B cell (primary cell): ENCODE measurements around the gene CAMK1D. TPM values are rescaled to one million over a fixed set of nuclear protein-coding genes. Genes with fewer than 3 reads are reported as not detected.
"Not testable (repeated sequence)": the region's sequence is repeated elsewhere in the genome, so short reads cannot be mapped to it uniquely, and the experiment has no call there.

Source experiments
- ATAC-seq: fragments of 200-7000 bp; cut with Tn5 transposase; one replicate; pipeline ENCODE4 v1.10.0; 2021; ENCODE audit warnings: low read depth, mild to moderate bottlenecking, moderate number of reproducible peaks, moderate library complexity
- CTCF ChIA-PET: fragments of 350-600 bp; sonication (Branson Sonifier 250); formaldehyde crosslinking; loops from one replicate; lab custom pipeline; 2021; ENCODE audit warnings: antibody characterized with exemption, inconsistent platforms; lab: Charles Lee
- POLR2A ChIA-PET: fragments of 350-600 bp; sonication (Branson Sonifier 250); formaldehyde crosslinking; loops from one replicate; lab custom pipeline; 2021; ENCODE audit warnings: antibody characterized with exemption; lab: Charles Lee
- DNase-seq: peaks from one replicate; pipeline ENCODE4 v3.0.0; 2013
- H2AFZ ChIP-seq: 2 replicates; pipeline ENCODE4 v1.6.1; 2012; ENCODE audit warnings: mild to moderate bottlenecking, low read depth, low read length; ENCODE audit not compliant: insufficient read depth, poor library complexity, severe bottlenecking
- H3K27ac ChIP-seq, 2 donors: 1 replicate in 1 of 2; 2 replicates in 1 of 2; pipeline ENCODE4 v1.5.1; 2012 to 2013; ENCODE audit warnings: low read length in 2 of 2, mild to moderate bottlenecking in 2 of 2, moderate library complexity in 1 of 2
- H3K27me3 ChIP-seq, 4 experiments: fragments of 200-600 bp in 1 of 4; sonication (generic) in 1 of 4; replicated peaks in 1 of 4; 1 replicate in 2 of 4; 2 replicates in 2 of 4; pipeline versions ENCODE4 v1.6.1 to v1.7.0; 2013 to 2016; ENCODE audit warnings: low read length in 3 of 4, mild to moderate bottlenecking in 2 of 4, mixed read lengths in 1 of 4, moderate library complexity in 1 of 4; ENCODE audit not compliant: insufficient read depth in 4 of 4, control insufficient read depth in 3 of 4; ENCODE audit errors: control extremely low read depth in 1 of 4
- H3K36me3 ChIP-seq, 2 experiments: replicated peaks in 1 of 2; 1 replicate in 1 of 2; 2 replicates in 1 of 2; pipeline versions ENCODE4 v1.6.1 to v1.7.1; 2013; ENCODE audit warnings: low read length in 1 of 2; ENCODE audit not compliant: insufficient read depth in 2 of 2, control insufficient read depth in 1 of 2; ENCODE audit errors: control extremely low read depth in 1 of 2, extremely low read depth in 1 of 2
- H3K4me1 ChIP-seq, 2 donors: fragments of 200-600 bp in 1 of 2; sonication (generic) in 1 of 2; 1 replicate in 1 of 2; 2 replicates in 1 of 2; pipeline versions ENCODE4 v1.5.1 to v1.6.1; 2013 to 2017; ENCODE audit warnings: low read length in 2 of 2; ENCODE audit not compliant: control insufficient read depth in 2 of 2, insufficient read depth in 2 of 2
- H3K4me2 ChIP-seq: replicated peaks from 2 replicates; pipeline ENCODE3; 2012; ENCODE audit warnings: mild to moderate bottlenecking, low read depth, low read length; ENCODE audit not compliant: poor library complexity, severe bottlenecking
- H3K4me3 ChIP-seq, 5 experiments: fragments of 200-600 bp in 1 of 5; sonication (generic) in 1 of 5; 1 replicate in 3 of 5; 2 replicates in 2 of 5; pipeline versions ENCODE4 v1.5.1 to v1.7.0; 2011 to 2016; ENCODE audit warnings: low read length in 4 of 5, mild to moderate bottlenecking in 4 of 5, low read depth in 2 of 5, control low read depth in 1 of 5, moderate library complexity in 1 of 5; ENCODE audit not compliant: insufficient read depth in 1 of 5; ENCODE audit errors: control extremely low read depth in 1 of 5, extremely low read depth in 1 of 5
- H3K79me2 ChIP-seq: fragments of 200-600 bp; sonication (generic); one replicate; pipeline ENCODE4 v1.6.0; 2016; ENCODE audit warnings: low read length; ENCODE audit not compliant: control insufficient read depth, insufficient read depth
- H3K9ac ChIP-seq: fragments of 200-600 bp; sonication (generic); 2 replicates; pipeline ENCODE4 v1.6.1; 2017; ENCODE audit warnings: mild to moderate bottlenecking, low read length, moderate library complexity
- H3K9me3 ChIP-seq, 3 donors: one replicate each; pipeline versions ENCODE4 v1.6.1 to v1.7.1; 2013; ENCODE audit warnings: low read length in 2 of 3; ENCODE audit not compliant: control insufficient read depth in 2 of 3, insufficient read depth in 1 of 3; ENCODE audit errors: control extremely low read depth in 1 of 3
- H4K20me1 ChIP-seq: 2 replicates; pipeline ENCODE4 v1.6.0; 2012; ENCODE audit warnings: mild to moderate bottlenecking, low read length; ENCODE audit not compliant: insufficient read depth, control insufficient read depth, poor library complexity, severe bottlenecking
- H3K27ac Mint-ChIP-seq: one replicate; pipeline ENCODE4 v1.8.0; 2021; ENCODE audit warnings: mixed read lengths
- H3K27me3 Mint-ChIP-seq: one replicate; pipeline ENCODE4 v1.8.0; 2021; ENCODE audit warnings: mixed read lengths
- H3K4me1 Mint-ChIP-seq: one replicate; pipeline ENCODE4 v1.8.0; 2021; ENCODE audit warnings: mixed read lengths
- H3K4me3 Mint-ChIP-seq: one replicate; pipeline ENCODE4 v1.8.0; 2021; ENCODE audit warnings: mixed read lengths
- H3K9me3 Mint-ChIP-seq: one replicate; pipeline ENCODE4 v1.8.0; 2022; ENCODE audit warnings: mixed read lengths; ENCODE audit not compliant: insufficient read depth
- EZH2 ChIP-seq: IDR thresholded peaks from 2 replicates; pipeline ENCODE4 v1.6.1; 2012; ENCODE audit warnings: borderline replicate concordance, low read depth, mild to moderate bottlenecking, moderate library complexity, low read length; ENCODE audit not compliant: insufficient read depth, poor library complexity, severe bottlenecking
- WGBS: methylation state at CpG from one replicate; pipeline ENCODE4 v1.1.5; 2013; ENCODE audit warnings: missing lambda C conversion rate; ENCODE audit not compliant: insufficient coverage; 5-methylcytosine and 5-hydroxymethylcytosine counted together
- intact Hi-C: fragments of 100-400 bp; cut with micrococcal nuclease; formaldehyde crosslinking; loops from one replicate; pipeline ENCODE4 v1.10.0; 2022
- polyA plus RNA-seq: library from polyadenylated mRNA; depleted of rRNA; stranded (reverse); fragments of >200 nt; gene quantifications from 2 replicates; pipeline ENCODE4 v1.2.3, GENCODE V29; 2012
- total RNA-seq, 2 donors: library from RNA; stranded (reverse); fragments of 120-200 nt in 1 of 2; gene quantifications; 1 replicate in 1 of 2; 2 replicates in 1 of 2; pipeline versions ENCODE4 v1.2.3 to v1.2.4, GENCODE V29; 2013 to 2022
- TF ChIP-seq, protein P1 (sequence below): fragments of 200-600 bp; IDR thresholded peaks from one replicate; pipeline ENCODE4 v1.8.0; 2022; ENCODE audit warnings: antibody characterized with exemption, mild to moderate bottlenecking

CAMK1D gene
- total and polyA plus RNA-seq, 2 donors (not counting 1 experiment from before 2014, with no cell fraction given), result 34.1 to 69.7 TPM

GRCh38 chr10:12361115-12361514 is 11.8 kb downstream of the CAMK1D start:
- H3K27ac ChIP-seq, H3K9me3 Mint-ChIP-seq, DNase-seq, H3K4me3 Mint-ChIP-seq, H3K9ac ChIP-seq, H3K4me2 ChIP-seq, H2AFZ ChIP-seq, H3K27me3 Mint-ChIP-seq, intact Hi-C loops, H3K36me3 ChIP-seq, H3K27me3 ChIP-seq, ATAC-seq, H3K4me3 ChIP-seq, H3K9me3 ChIP-seq: not testable (repeated sequence)
- CTCF ChIA-PET, result interaction anchor here (0.8 to 1.8 kb wide), 3 partner anchors 9 to 349 kb away, joined by 3 to 5 read pairs (median 4); no protein-coding TSS in a partner anchor
- WGBS, result 80% methylated on average over 1 of the region's 5 CpGs
- H3K4me1 Mint-ChIP-seq, result peaks cover 70% of the 10 kb centered on the region
- peaks cover 99% of the 10 kb centered on the region for H3K79me2 ChIP-seq
- H4K20me1 ChIP-seq, result peaks cover 90% of the 10 kb centered on the region
- POLR2A ChIA-PET, result interaction anchor here (0.6 to 0.7 kb wide), 3 partner anchors 22 to 47 kb away, joined by 4 to 14 read pairs (median 5); no protein-coding TSS in a partner anchor
- peaks cover 49 to 60% of the 10 kb centered on the region in 2 donors for H3K4me1 ChIP-seq
- peak overlapping the region; percentile 8 for H3K27ac Mint-ChIP-seq

- TF ChIP-seq, protein P1, sequence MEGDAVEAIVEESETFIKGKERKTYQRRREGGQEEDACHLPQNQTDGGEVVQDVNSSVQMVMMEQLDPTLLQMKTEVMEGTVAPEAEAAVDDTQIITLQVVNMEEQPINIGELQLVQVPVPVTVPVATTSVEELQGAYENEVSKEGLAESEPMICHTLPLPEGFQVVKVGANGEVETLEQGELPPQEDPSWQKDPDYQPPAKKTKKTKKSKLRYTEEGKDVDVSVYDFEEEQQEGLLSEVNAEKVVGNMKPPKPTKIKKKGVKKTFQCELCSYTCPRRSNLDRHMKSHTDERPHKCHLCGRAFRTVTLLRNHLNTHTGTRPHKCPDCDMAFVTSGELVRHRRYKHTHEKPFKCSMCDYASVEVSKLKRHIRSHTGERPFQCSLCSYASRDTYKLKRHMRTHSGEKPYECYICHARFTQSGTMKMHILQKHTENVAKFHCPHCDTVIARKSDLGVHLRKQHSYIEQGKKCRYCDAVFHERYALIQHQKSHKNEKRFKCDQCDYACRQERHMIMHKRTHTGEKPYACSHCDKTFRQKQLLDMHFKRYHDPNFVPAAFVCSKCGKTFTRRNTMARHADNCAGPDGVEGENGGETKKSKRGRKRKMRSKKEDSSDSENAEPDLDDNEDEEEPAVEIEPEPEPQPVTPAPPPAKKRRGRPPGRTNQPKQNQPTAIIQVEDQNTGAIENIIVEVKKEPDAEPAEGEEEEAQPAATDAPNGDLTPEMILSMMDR, result no peak
- no peak for TF ChIP-seq EZH2
- Histone ChIP-seq H3K36me3 (peaks cover 1 to 6% of the 10 kb centered on the region in 2 experiments), H3K4me1 (peaks cover 38 to 49% of the 10 kb centered on the region in 2 donors), H3K4me2 (peak overlapping the region; percentile 8), H3K27ac (peak overlapping the region in 1 of 2 donors; percentile 42), H3K79me2 (peaks cover 99% of the 10 kb centered on the region), H3K9me3 (peaks cover 0 to 5% (median 0%) of the 10 kb centered on the region in 3 donors), H2AFZ (no peak overlapping the region), H3K27me3 (no peaks in the 10 kb centered on the region), H4K20me1 (peaks cover 89% of the 10 kb centered on the region), H3K4me3 (no peak overlapping the region), H3K9ac (no peak overlapping the region)
- ATAC-seq, result no peak
- H3K9me3 Mint-ChIP-seq, result no peaks in the 10 kb centered on the region
- 100% methylated on average over 1 of the region's 3 CpGs for WGBS
- peaks cover 56% of the 10 kb centered on the region for H3K4me1 Mint-ChIP-seq
- DNase-seq, result no peak
- H3K27me3 Mint-ChIP-seq, result no peaks in the 10 kb centered on the region
- ChIA-PET CTCF (interaction anchor here (1.0 kb wide), 1 partner anchor 18 kb away, joined by 3 read pairs; no protein-coding TSS in a partner anchor), POLR2A (no interaction called here)
- no peak overlapping the region for H3K4me3 Mint-ChIP-seq
- intact Hi-C loops, result no loop called here
- H3K27ac Mint-ChIP-seq, result peak overlapping the region; percentile 50
These were observed 15.2 kb downstream of the CAMK1D start for GRCh38 chr10:12364559-12364958.
